HG03097 (cell line): ENCODE measurements around the gene TPRG1L.

Experiments used
- ATAC-seq: cut with Tn5 transposase; IDR thresholded peaks from one replicate; pipeline ENCODE4 v1.9.1; 2021; ENCODE audit not compliant: unreplicated experiment, low FRiP score

TPRG1L gene

GRCh38 chr1:3659093-3659492 lies 34.3 kb downstream of the TPRG1L start:
- ATAC-seq, result no peak

GRCh38 chr1:3660704-3661103 lies 35.9 kb downstream of the TPRG1L start:
- ATAC-seq, result no peak

- ATAC-seq, result no peak
Measured at GRCh38 chr1:3661631-3662030, 36.8 kb downstream of the TPRG1L start.

GRCh38 chr1:3662080-3662671 lies 37.4 kb downstream of the TPRG1L start:
- ATAC-seq, result no peak

- no peak for ATAC-seq
Measured at GRCh38 chr1:3663999-3664699, 39.3 kb downstream of the TPRG1L start.

- ATAC-seq, result no peak
Measured at GRCh38 chr1:3664700-3665375, 40.0 kb downstream of the TPRG1L start.

- no peak for ATAC-seq
Measured at GRCh38 chr1:3668148-3668547, 43.3 kb downstream of the TPRG1L start.

GRCh38 chr1:3668585-3669300 lies 43.9 kb downstream of the TPRG1L start:
- ATAC-seq, result no peak

GRCh38 chr1:3669421-3669821 lies 44.6 kb downstream of the TPRG1L start:
- ATAC-seq, result no peak

- no peak for ATAC-seq
Measured at GRCh38 chr1:3669971-3670431, 45.2 kb downstream of the TPRG1L start.

GRCh38 chr1:3670823-3671265 lies 46.0 kb downstream of the TPRG1L start:
- no peak for ATAC-seq

- ATAC-seq, result no peak
Measured at GRCh38 chr1:3671371-3672180, 46.8 kb downstream of the TPRG1L start.

- ATAC-seq, result no peak
Measured at GRCh38 chr1:3672231-3672970, 47.6 kb downstream of the TPRG1L start.

GRCh38 chr1:3672971-3673361 lies 48.2 kb downstream of the TPRG1L start:
- no peak for ATAC-seq

GRCh38 chr1:3673381-3674099 lies 48.7 kb downstream of the TPRG1L start:
- no peak for ATAC-seq

- ATAC-seq, result no peak
Measured at GRCh38 chr1:3674100-3675094, 49.6 kb downstream of the TPRG1L start.

- no peak for ATAC-seq
Measured at GRCh38 chr1:3675436-3675835, 50.6 kb downstream of the TPRG1L start.
